K562 (cell line): Measurements from ENCODE around the gene MYH15. TPM values are rescaled to one million over a fixed set of nuclear protein-coding genes. Genes with fewer than 3 reads are reported as not detected.

Experiments
- ATAC-seq: fragments of 200-7000 bp; cut with Tn5 transposase; 3 replicates; pipeline ENCODE4 v1.9.1; 2020; ENCODE audit warnings: moderate library complexity
- BruUV-seq: library from RNA; stranded (reverse); fragments of 400-500 nt; replicated peaks from 2 replicates; lab custom pipeline; 2021; lab: Mats Ljungman, UMichigan
- CTCF ChIA-PET: fragments of 300-600 bp; formaldehyde crosslinking; extraction: SDS; loops from one replicate; lab custom pipeline; 2021; ENCODE audit warnings: low intra/inter-chr PET ratio; lab: Yijun Ruan, JAX
- POLR2A ChIA-PET: fragments of 300-600, 350-650 bp; sonication (Branson Sonifier 250); formaldehyde crosslinking; extraction: SDS; loops from one replicate; lab custom pipeline; 2021; ENCODE audit warnings: antibody characterized with exemption, inconsistent platforms; lab: Yijun Ruan, JAX
- DNase-seq, 4 experiments: peaks; one replicate each; pipeline versions ENCODE4 v3.0.0 to v3.0.0-alpha.2; 2011 to 2018; ENCODE audit warnings: low spot score in 3 of 4, mixed read lengths in 3 of 4; ENCODE audit errors: extremely low read depth in 1 of 4
- FAIRE-seq: peaks from 2 replicates; lab custom pipeline; 2011; peaks lifted over from hg19 to GRCh38; lab: Jason Lieb, UNC
- H2AFZ ChIP-seq: 2 replicates; pipeline ENCODE4 v1.6.0; 2011; ENCODE audit warnings: low read depth, low read length, control low read depth, inconsistent platforms
- H3K27ac ChIP-seq: fragments of 200-600 bp; 3 replicates; pipeline ENCODE4 v1.8.0; 2011; ENCODE audit warnings: low read depth, mild to moderate bottlenecking, control low read depth, inconsistent platforms, low read length, moderate library complexity, mixed read lengths; ENCODE audit errors: extremely low read depth
- H3K27me3 ChIP-seq, 2 experiments: fragments of 300-600 bp in 1 of 2; 2 replicates in 1 of 2; 3 replicates in 1 of 2; pipeline versions ENCODE4 v1.6.0 to v1.8.0; 2011; ENCODE audit warnings: inconsistent platforms in 2 of 2, low read length in 2 of 2, mild to moderate bottlenecking in 1 of 2, mixed read lengths in 1 of 2, moderate library complexity in 1 of 2; ENCODE audit not compliant: control insufficient read depth in 2 of 2, insufficient read depth in 2 of 2
- H3K36me3 ChIP-seq: fragments of 300-600 bp; 3 replicates; pipeline ENCODE4 v1.8.0; 2011; ENCODE audit warnings: mild to moderate bottlenecking, low read length, inconsistent platforms; ENCODE audit not compliant: control insufficient read depth, insufficient read depth
- H3K4me1 ChIP-seq, 2 experiments: fragments of 200-600 bp in 1 of 2; replicated peaks in 1 of 2; 2 replicates in 1 of 2; 3 replicates in 1 of 2; pipeline versions ENCODE4 v1.5.1 to v1.8.0; 2011; ENCODE audit warnings: inconsistent platforms in 2 of 2, low read length in 2 of 2, mild to moderate bottlenecking in 1 of 2, mixed read lengths in 1 of 2, moderate library complexity in 1 of 2; ENCODE audit not compliant: control insufficient read depth in 2 of 2, insufficient read depth in 2 of 2
- H3K4me2 ChIP-seq: 2 replicates; pipeline ENCODE4 v1.6.1; 2011; ENCODE audit warnings: low read length, control low read depth, inconsistent platforms, mixed read lengths; ENCODE audit not compliant: insufficient read depth
- H3K4me3 ChIP-seq: fragments of 200-600 bp; sonication (generic), shearing (Covaris generic); 2 replicates; pipeline ENCODE4 v1.5.1; 2016; ENCODE audit warnings: control low read depth, inconsistent platforms
- H3K79me2 ChIP-seq: fragments of 200-600 bp; 3 replicates; pipeline ENCODE4 v1.8.0; 2011; ENCODE audit warnings: low read length, inconsistent platforms; ENCODE audit not compliant: control insufficient read depth, insufficient read depth
- H3K9ac ChIP-seq, 2 experiments: 2 replicates each; pipeline versions ENCODE4 v1.6.0 to v1.6.1; 2011; ENCODE audit warnings: low read depth in 2 of 2, low read length in 2 of 2, control low read depth in 1 of 2, inconsistent platforms in 1 of 2, mild to moderate bottlenecking in 1 of 2, mixed read lengths in 1 of 2; ENCODE audit not compliant: insufficient read depth in 1 of 2
- H3K9me1 ChIP-seq: one replicate; pipeline ENCODE4 v1.6.0; 2011; ENCODE audit warnings: inconsistent platforms, mild to moderate bottlenecking, low read length, moderate library complexity; ENCODE audit not compliant: control insufficient read depth, insufficient read depth
- H3K9me3 ChIP-seq: replicated peaks from 2 replicates; pipeline ENCODE4 v1.5.1; 2011; ENCODE audit warnings: low read depth, low read length, inconsistent platforms; ENCODE audit not compliant: control insufficient read depth, insufficient read depth
- H4K20me1 ChIP-seq: replicated peaks from 2 replicates; pipeline ENCODE4 v1.6.1; 2011; ENCODE audit warnings: low read length, inconsistent platforms, mixed read lengths; ENCODE audit not compliant: control insufficient read depth, insufficient read depth
- HINFP ChIP-seq: fragments of 450-650 bp; conservative IDR thresholded peaks from 2 replicates; pipeline ENCODE4 v1.6.1; 2016; ENCODE audit warnings: missing genetic modification characterization, low read depth, mild to moderate bottlenecking, control low read depth, missing compliant biosample characterization
- HMGXB4 ChIP-seq: sonication (generic); formaldehyde crosslinking; IDR thresholded peaks from 2 replicates; pipeline ENCODE4 v1.8.1; 2023; ENCODE audit warnings: mild to moderate bottlenecking, missing genetic modification reagents
- KLF10 ChIP-seq: fragments of 250-450 bp; sonication (Bioruptor Pico); IDR thresholded peaks from 2 replicates; pipeline ENCODE4 v1.6.1; 2021; ENCODE audit warnings: matching md5 sums
- LEF1 ChIP-seq: fragments of 450-650 bp; IDR thresholded peaks from 2 replicates; pipeline ENCODE4 v1.6.1; 2016; ENCODE audit warnings: mild to moderate bottlenecking
- MECOM ChIP-seq: fragments of 250-450 bp; sonication (Bioruptor Pico); IDR thresholded peaks from 2 replicates; pipeline ENCODE4 v1.8.0; 2022; ENCODE audit warnings: inconsistent platforms
- POU5F1 ChIP-seq: fragments of 150-350 bp; IDR thresholded peaks from 2 replicates; pipeline ENCODE4 v1.6.1; 2014; ENCODE audit warnings: borderline replicate concordance, low read length, low read depth, mild to moderate bottlenecking; ENCODE audit not compliant: partially characterized antibody
- REST ChIP-seq, 2 experiments: fragments of 450-650 bp; formaldehyde crosslinking in 1 of 2; IDR thresholded peaks; 2 replicates each; pipeline versions ENCODE4 v1.4.0 to v1.6.1; 2014 to 2020; ENCODE audit warnings: mild to moderate bottlenecking in 2 of 2, borderline replicate concordance in 1 of 2, low read depth in 1 of 2
- RFX5 ChIP-seq: IDR thresholded peaks from 2 replicates; pipeline ENCODE4 v1.6.1; 2011; ENCODE audit warnings: low read depth, mild to moderate bottlenecking, improper control_type of control experiment, low read length
- SREBF1 ChIP-seq: fragments of 150-350 bp; IDR thresholded peaks from 2 replicates; pipeline ENCODE4 v1.6.1; 2014; ENCODE audit warnings: antibody characterized with exemption, low read depth, low read length, borderline replicate concordance
- ZSCAN29 ChIP-seq: fragments of 450-650 bp; IDR thresholded peaks from 2 replicates; pipeline ENCODE4 v1.6.1; 2017
- WGBS: fragments of 100-300 bp; shearing (Covaris generic); methylation state at CpG from one replicate; pipeline ENCODE4 v1.1.6; 2016; ENCODE audit warnings: low coverage, mixed read lengths; ENCODE audit not compliant: insufficient coverage; ENCODE audit errors: missing lambda C conversion rate; 5-methylcytosine and 5-hydroxymethylcytosine counted together
- in situ Hi-C: fragments of 300-500 bp; cut with MboI; formaldehyde crosslinking; loops from 4 replicates; pipeline ENCODE4 v1.15.0; 2018; ENCODE audit warnings: inconsistent platforms, mixed read lengths
- intact Hi-C: fragments of 100-400 bp; cut with micrococcal nuclease; formaldehyde crosslinking; loops from 2 replicates; pipeline ENCODE4 v1.14.2; 2022
- polyA plus RNA-seq, 8 experiments: library from polyadenylated mRNA; depleted of rRNA in 4 of 8; stranded (reverse) in 5 of 8; unstranded in 3 of 8; fragments of >200 nt; fragmentation: Nextera tagmentation in 2 of 8; fragmentation: Illumina TruSeq in 1 of 8; extraction: Ambion mirVana in 2 of 8; extraction: Trizol in 1 of 8; gene quantifications; 2 replicates each; pipeline versions ENCODE4 v1.2.1 to v1.2.3, GENCODE V29; 2011 to 2014; ENCODE audit warnings: inconsistent platforms in 1 of 8, missing spikeins in 1 of 8
- total RNA-seq, 7 experiments: library from RNA; depleted of rRNA in 6 of 7; stranded (reverse); fragments of >200 nt in 6 of 7; fragmentation: Illumina TruSeq in 2 of 7; extraction: Trizol in 2 of 7; gene quantifications; 2 replicates each; pipeline versions ENCODE4 v1.2.1 to v1.2.3, GENCODE V29; 2011 to 2021; ENCODE audit warnings: low replicate concordance in 1 of 7

Gene MYH15
- total and polyA plus RNA-seq, 9 of the 15 experiments (the other 6 are each of a cell fraction or from before 2014, with no cell fraction given) = 0.03 to 0.29 (median 0.12) TPM

- TF ChIP-seq HMGXB4 (CRISPR knock-in tag) (no peak), MECOM (CRISPR knock-in tag) (no peak), ZSCAN29 (no peak), HINFP (tag) (no peak), LEF1 (no peak), RFX5 (no peak), POU5F1 (no peak), SREBF1 (no peak)
- TF ChIP-seq, all 486 proteins: peak for 0
These were observed 36.3 kb upstream of the MYH15 start (continued) for GRCh38 chr3:108546692-108547091.

- DNase-seq (no peak), ATAC-seq (no peak), FAIRE-seq (no peak)
- no peaks in the 10 kb centered on the region for H3K27me3 ChIP-seq
- intact Hi-C loops = no loop called here
- H3K27ac ChIP-seq = no peak overlapping the region
- in situ Hi-C loops = no loop called here
- H4K20me1 ChIP-seq = no peaks in the 10 kb centered on the region
- H2AFZ ChIP-seq = no peak overlapping the region
- H3K9me1 ChIP-seq = no peaks in the 10 kb centered on the region
- WGBS = 100% methylated on average over 1 of the region's 1 CpG
- no peaks in the 10 kb centered on the region for H3K9me3 ChIP-seq
- BruUV-seq = no TSS peak
- H3K79me2 ChIP-seq = no peaks in the 10 kb centered on the region
- no peak overlapping the region for H3K9ac ChIP-seq
- no peak overlapping the region for H3K4me2 ChIP-seq
- POLR2A ChIA-PET = no interaction called here
- peaks cover 31% of the 10 kb centered on the region; the same call in 2 of the 3 replicates for H3K36me3 ChIP-seq
- CTCF ChIA-PET = no interaction called here
- no peak overlapping the region for H3K4me3 ChIP-seq
- H3K4me1 ChIP-seq = no peaks in the 10 kb centered on the region
- TF ChIP-seq KLF10 (CRISPR knock-in tag) (no peak), SREBF1 (no peak), REST (IDR thresholded peaks at IDR 0.05; ENCODE audit: borderline replicate concordance) (no peak), REST (CRISPR knock-in tag; IDR thresholded peaks at IDR 0.05; ENCODE audit: low read depth) (no peak)
These were observed 35.9 kb upstream of the MYH15 start for GRCh38 chr3:108546247-108546646.
